OCI-LY7 (cell line): ENCODE results near the gene GPRIN1. TPM values are rescaled to one million over a fixed set of nuclear protein-coding genes. Genes with fewer than 3 reads are reported as not detected.

Source experiments
- BruUV-seq: library from RNA; stranded (reverse); fragments of 400-500 nt; replicated peaks from 2 replicates; lab custom pipeline; 2021; lab: Mats Ljungman, UMichigan
- CTCF ChIA-PET: fragments of 300-600 bp; sonication (Branson Sonifier 250); formaldehyde crosslinking; loops from one replicate; lab custom pipeline; 2022; ENCODE audit warnings: antibody characterized with exemption; ENCODE audit not compliant: unreplicated experiment; lab: Charles Lee
- POLR2A ChIA-PET: fragments of 300-600 bp; sonication (Branson Sonifier 250); formaldehyde crosslinking; loops from one replicate; lab custom pipeline; 2022; ENCODE audit warnings: antibody characterized with exemption; lab: Charles Lee
- DNase-seq: peaks from one replicate; pipeline ENCODE4 v3.0.0-alpha.2; 2015; ENCODE audit warnings: low spot score
- H2AFZ ChIP-seq: fragments of 200-600 bp; sonication (generic), shearing (Covaris generic); 2 replicates; pipeline ENCODE4 v1.6.1; 2014; ENCODE audit warnings: mild to moderate bottlenecking, antibody characterized with exemption, low read length, moderate library complexity
- H3K27ac ChIP-seq: fragments of 200-600 bp; sonication (generic); 2 replicates; pipeline ENCODE4 v1.5.1; 2014; ENCODE audit warnings: mixed run types, low read depth, mild to moderate bottlenecking, moderate library complexity, low read length, inconsistent platforms; ENCODE audit not compliant: poor library complexity, severe bottlenecking
- H3K36me3 ChIP-seq: fragments of 200-600 bp; sonication (generic); 2 replicates; pipeline ENCODE4 v1.6.1; 2014; ENCODE audit warnings: mild to moderate bottlenecking, antibody characterized with exemption, low read length, moderate library complexity, mixed read lengths; ENCODE audit not compliant: insufficient read depth
- H3K4me1 ChIP-seq: fragments of 200-600 bp; sonication (generic); 2 replicates; pipeline ENCODE4 v1.5.1; 2014; ENCODE audit warnings: mild to moderate bottlenecking, low read length; ENCODE audit not compliant: insufficient read depth, poor library complexity, severe bottlenecking
- H3K4me2 ChIP-seq: fragments of 200-600 bp; sonication (generic); 2 replicates; pipeline ENCODE4 v1.6.1; 2014; ENCODE audit warnings: mild to moderate bottlenecking, low read length
- H3K4me3 ChIP-seq: fragments of 200-600 bp; sonication (generic); 2 replicates; pipeline ENCODE4 v1.5.1; 2014; ENCODE audit warnings: mild to moderate bottlenecking, low read depth, low read length; ENCODE audit not compliant: poor library complexity, severe bottlenecking
- H3K79me2 ChIP-seq: fragments of 200-600 bp; sonication (generic); 2 replicates; pipeline ENCODE4 v1.6.1; 2016; ENCODE audit warnings: low read depth, mild to moderate bottlenecking, low read length, moderate library complexity, mixed read lengths; ENCODE audit not compliant: insufficient read depth
- H3K9me2 ChIP-seq: fragments of 200-600 bp; sonication (generic); 2 replicates; pipeline ENCODE4 v1.6.1; 2016; ENCODE audit warnings: mild to moderate bottlenecking, low read length, mixed read lengths; ENCODE audit not compliant: insufficient read depth
- H3K9me3 ChIP-seq: fragments of 200-600 bp; sonication (generic); 2 replicates; pipeline ENCODE4 v1.6.1; 2014; ENCODE audit warnings: mild to moderate bottlenecking, mixed run types, low read length, mixed read lengths
- H4K20me1 ChIP-seq: fragments of 200-600 bp; sonication (generic); 2 replicates; pipeline ENCODE4 v1.6.1; 2014; ENCODE audit warnings: mild to moderate bottlenecking, antibody characterized with exemption, low read length, moderate library complexity, mixed read lengths; ENCODE audit not compliant: insufficient read depth
- EZH2phosphoT487 ChIP-seq: fragments of 200-600 bp; sonication (generic); IDR thresholded peaks from 2 replicates; pipeline ENCODE4 v1.6.1; 2018; ENCODE audit warnings: low read depth, borderline replicate concordance, mild to moderate bottlenecking, mixed run types, antibody characterized with exemption, low read length, moderate library complexity, mixed read lengths
- intact Hi-C: fragments of 100-400 bp; cut with micrococcal nuclease; formaldehyde crosslinking; loops from one replicate; pipeline ENCODE4 v1.10.0; 2022; ENCODE audit not compliant: unreplicated experiment
- total RNA-seq, 2 experiments: library from RNA; depleted of rRNA in 1 of 2; stranded (reverse); fragments of >200 nt in 1 of 2; shearing (Covaris generic) in 1 of 2; gene quantifications; 2 replicates each; pipeline ENCODE4 v1.2.3, GENCODE V29; 2014 to 2022
- TF ChIP-seq, protein P1 (sequence below): fragments of 200-600 bp; sonication (generic); conservative IDR thresholded peaks from 2 replicates; pipeline ENCODE4 v1.5.1; 2014; ENCODE audit warnings: mild to moderate bottlenecking, antibody characterized with exemption, low read length, moderate library complexity, mixed read lengths

The GPRIN1 gene
- total RNA-seq, 2 experiments from 2014 or later: 3.8 to 5.3 TPM

GRCh38 chr5:176597417-176598389 lies 12.3 kb downstream of the GPRIN1 start:
- no TSS peak for BruUV-seq
- Histone ChIP-seq H3K9me2 (no peaks in the 10 kb centered on the region), H4K20me1 (no peaks in the 10 kb centered on the region; the same call in 1 of the 2 replicates), H3K9me3 (no peaks in the 10 kb centered on the region), H3K4me2 (no peak overlapping the region), H3K27ac (no peak overlapping the region), H3K4me3 (no peak overlapping the region), H3K79me2 (no peaks in the 10 kb centered on the region), H3K4me1 (no peaks in the 10 kb centered on the region), H2AFZ (no peak overlapping the region), H3K36me3 (no peaks in the 10 kb centered on the region)
- TF ChIP-seq EZH2phosphoT487: no peak
- TF ChIP-seq, protein P1, sequence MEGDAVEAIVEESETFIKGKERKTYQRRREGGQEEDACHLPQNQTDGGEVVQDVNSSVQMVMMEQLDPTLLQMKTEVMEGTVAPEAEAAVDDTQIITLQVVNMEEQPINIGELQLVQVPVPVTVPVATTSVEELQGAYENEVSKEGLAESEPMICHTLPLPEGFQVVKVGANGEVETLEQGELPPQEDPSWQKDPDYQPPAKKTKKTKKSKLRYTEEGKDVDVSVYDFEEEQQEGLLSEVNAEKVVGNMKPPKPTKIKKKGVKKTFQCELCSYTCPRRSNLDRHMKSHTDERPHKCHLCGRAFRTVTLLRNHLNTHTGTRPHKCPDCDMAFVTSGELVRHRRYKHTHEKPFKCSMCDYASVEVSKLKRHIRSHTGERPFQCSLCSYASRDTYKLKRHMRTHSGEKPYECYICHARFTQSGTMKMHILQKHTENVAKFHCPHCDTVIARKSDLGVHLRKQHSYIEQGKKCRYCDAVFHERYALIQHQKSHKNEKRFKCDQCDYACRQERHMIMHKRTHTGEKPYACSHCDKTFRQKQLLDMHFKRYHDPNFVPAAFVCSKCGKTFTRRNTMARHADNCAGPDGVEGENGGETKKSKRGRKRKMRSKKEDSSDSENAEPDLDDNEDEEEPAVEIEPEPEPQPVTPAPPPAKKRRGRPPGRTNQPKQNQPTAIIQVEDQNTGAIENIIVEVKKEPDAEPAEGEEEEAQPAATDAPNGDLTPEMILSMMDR: no peak
- intact Hi-C loops: no loop called here
- CTCF ChIA-PET: no interaction called here
- POLR2A ChIA-PET: no interaction called here
- no peak for DNase-seq

- Histone ChIP-seq H3K4me2 (no peak overlapping the region), H3K9me2 (no peaks in the 10 kb centered on the region), H3K4me1 (no peaks in the 10 kb centered on the region), H3K79me2 (no peaks in the 10 kb centered on the region), H3K27ac (no peak overlapping the region), H3K36me3 (0 out of 2 replicates have a peak, but pooled peaks cover 4% of the 10 kb centered on the region), H3K4me3 (no peak overlapping the region), H2AFZ (no peak overlapping the region), H3K9me3 (no peaks in the 10 kb centered on the region), H4K20me1 (no peaks in the 10 kb centered on the region; the same call in 1 of the 2 replicates)
- no peak for TF ChIP-seq EZH2phosphoT487
- TF ChIP-seq, protein P1: no peak
- BruUV-seq: no TSS peak
- intact Hi-C loops: no loop called here
- DNase-seq: peak; percentile 13
- POLR2A ChIA-PET: no interaction called here
- CTCF ChIA-PET: no interaction called here
Observed at GRCh38 chr5:176596689-176597416, 13.1 kb downstream of the GPRIN1 start.
